ENCODE results near the gene MAD1L1.

Gene MAD1L1

DNA sequence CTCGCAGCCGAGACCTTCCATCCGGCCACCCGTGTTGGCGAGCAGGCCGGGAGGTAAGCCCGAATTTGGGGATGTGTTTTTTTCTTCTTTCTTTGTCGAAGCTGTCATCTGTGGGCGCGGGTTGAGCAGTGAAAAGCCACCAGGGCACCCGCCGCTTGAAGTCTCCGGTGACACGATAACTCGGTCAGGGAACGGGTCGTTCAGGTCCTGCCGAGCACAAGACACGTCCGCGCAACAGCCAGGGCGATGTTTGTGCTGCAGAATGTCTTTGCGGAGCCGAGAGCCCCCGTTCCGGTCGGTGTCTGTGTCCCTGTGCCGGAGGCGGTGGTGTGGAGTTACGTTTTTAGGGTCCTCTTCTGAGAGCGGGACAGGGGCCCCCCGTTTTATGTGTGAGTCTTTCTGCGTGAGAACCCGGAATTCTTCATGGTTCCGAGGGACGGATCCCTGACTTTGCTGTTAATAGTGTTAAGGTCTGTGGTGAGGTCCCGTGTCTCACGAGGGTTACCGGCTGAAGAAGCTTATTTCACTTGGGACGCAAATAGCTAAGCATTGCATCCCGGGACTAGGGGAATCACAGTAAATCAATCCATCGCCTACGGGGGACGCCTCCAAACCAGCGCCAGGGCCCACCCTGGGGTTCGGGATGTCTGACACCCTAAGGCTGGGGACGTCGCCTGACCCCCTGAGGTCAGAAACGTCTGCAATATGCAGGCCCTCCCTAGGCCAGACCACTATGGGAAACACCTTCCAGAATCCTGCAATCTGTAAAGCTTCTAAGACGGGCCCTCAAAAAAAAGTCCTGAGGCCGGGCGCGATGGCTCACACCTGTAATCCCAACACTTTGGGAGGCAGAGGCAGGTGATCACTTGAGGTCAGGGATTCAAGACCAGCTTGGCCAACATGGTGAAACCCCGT is 463.2 kb downstream of the MAD1L1 start:
- Histone ChIP-seq H3K27me3 (ENCODE audit: control insufficient read depth, insufficient read depth, low read length) (no peaks in the 10 kb centered on the region), H3K36me3 (ENCODE audit: control insufficient read depth, insufficient read depth, low read length) (no peaks in the 10 kb centered on the region), H3K9ac (ENCODE audit: low read depth, low read length) (no peak overlapping the region), H3K4me3 (ENCODE audit: low read depth, low read length) (no peak overlapping the region), H3K27ac (ENCODE audit: low read depth, low read length) (no peak overlapping the region), H3K9me3 (ENCODE audit: control insufficient read depth, insufficient read depth, low read length) (peaks cover 1% of the 10 kb centered on the region; the same call in 1 of the 2 replicates), H3K4me1 (ENCODE audit: control insufficient read depth, insufficient read depth, low read length) (no peaks in the 10 kb centered on the region)

GRCh38 chr7:1768832-1769231 is 463.9 kb downstream of the MAD1L1 start:
- no peaks in the 10 kb centered on the region for H3K4me1 ChIP-seq (ENCODE audit: control insufficient read depth, insufficient read depth, low read length)
- no peak overlapping the region for H3K4me3 ChIP-seq (ENCODE audit: low read depth, low read length)
- no peaks in the 10 kb centered on the region for H3K36me3 ChIP-seq (ENCODE audit: control insufficient read depth, insufficient read depth, low read length)
- no peak overlapping the region for H3K9ac ChIP-seq (ENCODE audit: low read depth, low read length)
- no peaks in the 10 kb centered on the region for H3K27me3 ChIP-seq (ENCODE audit: control insufficient read depth, insufficient read depth, low read length)
- no peak overlapping the region for H3K27ac ChIP-seq (ENCODE audit: low read depth, low read length)
- peaks cover 8% of the 10 kb centered on the region for H3K9me3 ChIP-seq (ENCODE audit: control insufficient read depth, insufficient read depth, low read length)

- H3K9me3 ChIP-seq (ENCODE audit: control insufficient read depth, insufficient read depth, low read length): peaks cover 19% of the 10 kb centered on the region
- no peaks in the 10 kb centered on the region for H3K36me3 ChIP-seq (ENCODE audit: control insufficient read depth, insufficient read depth, low read length)
- H3K27ac ChIP-seq (ENCODE audit: low read depth, low read length): no peak overlapping the region
- no peak overlapping the region for H3K9ac ChIP-seq (ENCODE audit: low read depth, low read length)
- H3K27me3 ChIP-seq (ENCODE audit: control insufficient read depth, insufficient read depth, low read length): no peaks in the 10 kb centered on the region
- H3K4me3 ChIP-seq (ENCODE audit: low read depth, low read length): no peak overlapping the region
- H3K4me1 ChIP-seq (ENCODE audit: control insufficient read depth, insufficient read depth, low read length): no peaks in the 10 kb centered on the region
These were observed 465.2 kb downstream of the MAD1L1 start for GRCh38 chr7:1767524-1767923.
